ENCODE data around the gene CGA.

DNA sequence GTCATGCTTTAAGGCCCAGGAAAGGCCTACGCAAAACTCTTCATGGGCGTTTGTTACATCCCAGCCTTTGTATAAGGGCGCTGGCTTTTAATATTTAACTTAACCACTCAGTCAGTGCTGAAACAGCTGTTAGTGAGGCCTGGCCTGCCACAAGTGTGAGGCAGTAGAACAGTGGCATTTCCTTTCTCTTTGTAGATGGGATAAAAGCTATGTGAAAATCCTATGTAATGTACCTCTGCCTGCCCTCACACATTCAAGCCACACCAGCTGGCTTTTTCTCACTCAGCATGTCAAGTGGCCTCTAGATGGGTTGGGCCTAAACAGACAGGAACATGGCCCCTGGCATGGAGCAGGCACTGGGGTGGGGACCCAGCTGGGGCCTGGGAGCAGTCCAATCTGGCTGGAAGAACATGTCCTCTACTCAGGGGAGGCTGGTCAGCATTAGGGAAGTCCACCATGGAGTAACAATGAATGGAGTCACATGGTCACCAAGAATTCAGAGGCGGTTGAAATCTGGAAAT, 20.7 kb downstream of the CGA start:
- TF ChIP-seq, protein P1, sequence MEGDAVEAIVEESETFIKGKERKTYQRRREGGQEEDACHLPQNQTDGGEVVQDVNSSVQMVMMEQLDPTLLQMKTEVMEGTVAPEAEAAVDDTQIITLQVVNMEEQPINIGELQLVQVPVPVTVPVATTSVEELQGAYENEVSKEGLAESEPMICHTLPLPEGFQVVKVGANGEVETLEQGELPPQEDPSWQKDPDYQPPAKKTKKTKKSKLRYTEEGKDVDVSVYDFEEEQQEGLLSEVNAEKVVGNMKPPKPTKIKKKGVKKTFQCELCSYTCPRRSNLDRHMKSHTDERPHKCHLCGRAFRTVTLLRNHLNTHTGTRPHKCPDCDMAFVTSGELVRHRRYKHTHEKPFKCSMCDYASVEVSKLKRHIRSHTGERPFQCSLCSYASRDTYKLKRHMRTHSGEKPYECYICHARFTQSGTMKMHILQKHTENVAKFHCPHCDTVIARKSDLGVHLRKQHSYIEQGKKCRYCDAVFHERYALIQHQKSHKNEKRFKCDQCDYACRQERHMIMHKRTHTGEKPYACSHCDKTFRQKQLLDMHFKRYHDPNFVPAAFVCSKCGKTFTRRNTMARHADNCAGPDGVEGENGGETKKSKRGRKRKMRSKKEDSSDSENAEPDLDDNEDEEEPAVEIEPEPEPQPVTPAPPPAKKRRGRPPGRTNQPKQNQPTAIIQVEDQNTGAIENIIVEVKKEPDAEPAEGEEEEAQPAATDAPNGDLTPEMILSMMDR (IDR thresholded peaks at IDR 0.05), result no peak
- TF ChIP-seq POLR2A (IDR thresholded peaks at IDR 0.05), result no peak

Data from uterus (tissue), 2 donors.